ENCODE measurements around the gene P4HB.

The P4HB gene

DNA sequence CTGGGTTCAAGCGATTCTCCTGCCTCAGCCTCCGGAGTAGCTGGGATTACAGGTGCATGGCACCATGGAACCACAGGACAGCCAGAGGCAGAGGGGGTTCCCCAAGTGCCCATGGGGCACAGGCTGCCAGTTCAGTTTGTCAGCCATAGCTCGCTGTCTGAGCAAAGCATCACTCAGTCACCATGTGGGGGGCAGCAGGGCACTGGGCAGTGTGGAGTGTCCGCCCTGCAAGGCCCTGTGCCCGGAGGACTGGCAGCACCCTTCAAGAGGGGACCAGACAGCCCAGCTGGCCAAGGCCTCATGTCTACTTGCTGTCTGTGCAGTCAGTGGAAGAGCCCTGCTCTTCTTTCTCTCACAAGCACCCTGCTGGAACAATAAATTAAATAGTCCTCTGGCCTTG, 24.6 kb upstream of the P4HB start:
- TF ChIP-seq CTCF (conservative IDR thresholded peaks at IDR 0.05) (no peak), ZFX (IDR thresholded peaks at IDR 0.05) (no peak)
- H3K27ac ChIP-seq: no peak overlapping the region

- no peak for TF ChIP-seq CTCF (conservative IDR thresholded peaks at IDR 0.05)
- TF ChIP-seq ZFX (IDR thresholded peaks at IDR 0.05): no peak
- H3K27ac ChIP-seq: no peak overlapping the region
Observed at GRCh38 chr17:81884520-81884919, 24.2 kb upstream of the P4HB start.

DNA sequence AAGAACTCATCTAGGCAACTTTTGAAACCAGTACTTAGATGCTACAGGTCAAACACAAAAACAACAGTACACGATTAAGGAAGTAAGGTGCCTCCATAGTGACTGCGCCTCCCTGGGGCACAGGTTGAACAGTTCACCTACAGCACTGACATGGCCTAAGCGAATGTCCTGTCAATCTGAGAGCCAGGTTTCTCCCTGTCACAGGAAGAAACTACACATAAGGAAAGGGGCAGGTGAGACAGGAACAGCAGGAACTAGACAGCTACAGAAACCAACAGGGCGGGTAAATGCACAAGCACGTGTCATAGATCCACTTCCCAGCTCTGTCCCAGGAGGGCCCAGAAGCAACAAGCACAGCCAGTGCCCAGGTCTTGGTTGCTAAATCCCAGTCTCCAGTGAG, 18.8 kb upstream of the P4HB start:
- H3K27ac ChIP-seq: no peak overlapping the region
- TF ChIP-seq CTCF (conservative IDR thresholded peaks at IDR 0.05) (no peak), ZFX (IDR thresholded peaks at IDR 0.05) (no peak)

- no peak overlapping the region for H3K27ac ChIP-seq
- TF ChIP-seq ZFX (IDR thresholded peaks at IDR 0.05) (no peak), CTCF (conservative IDR thresholded peaks at IDR 0.05) (no peak)
Observed at GRCh38 chr17:81878294-81878693, 18.0 kb upstream of the P4HB start.

DNA sequence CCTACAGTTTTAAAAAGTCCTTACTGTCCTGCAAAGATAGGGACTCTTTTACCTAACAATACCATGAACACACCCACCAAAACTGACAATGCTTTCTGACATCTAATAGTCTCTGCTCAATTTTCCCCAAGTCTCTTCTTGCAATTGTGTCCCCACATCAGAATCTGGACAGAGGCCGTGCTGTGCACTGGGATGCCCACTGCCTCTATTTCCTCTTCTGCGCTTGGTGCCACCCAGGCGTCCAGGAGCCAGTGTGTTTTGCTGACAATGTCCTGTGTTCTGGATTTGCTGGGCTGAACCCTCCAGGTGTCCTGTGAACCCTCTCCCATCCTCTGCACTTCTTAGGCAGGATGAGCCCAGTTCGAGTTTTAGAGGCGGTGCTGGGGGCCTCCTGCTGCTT, 17.2 kb upstream of the P4HB start:
- TF ChIP-seq CTCF (conservative IDR thresholded peaks at IDR 0.05): no peak
- no peak for TF ChIP-seq ZFX (IDR thresholded peaks at IDR 0.05)
- no peak overlapping the region for H3K27ac ChIP-seq

DNA sequence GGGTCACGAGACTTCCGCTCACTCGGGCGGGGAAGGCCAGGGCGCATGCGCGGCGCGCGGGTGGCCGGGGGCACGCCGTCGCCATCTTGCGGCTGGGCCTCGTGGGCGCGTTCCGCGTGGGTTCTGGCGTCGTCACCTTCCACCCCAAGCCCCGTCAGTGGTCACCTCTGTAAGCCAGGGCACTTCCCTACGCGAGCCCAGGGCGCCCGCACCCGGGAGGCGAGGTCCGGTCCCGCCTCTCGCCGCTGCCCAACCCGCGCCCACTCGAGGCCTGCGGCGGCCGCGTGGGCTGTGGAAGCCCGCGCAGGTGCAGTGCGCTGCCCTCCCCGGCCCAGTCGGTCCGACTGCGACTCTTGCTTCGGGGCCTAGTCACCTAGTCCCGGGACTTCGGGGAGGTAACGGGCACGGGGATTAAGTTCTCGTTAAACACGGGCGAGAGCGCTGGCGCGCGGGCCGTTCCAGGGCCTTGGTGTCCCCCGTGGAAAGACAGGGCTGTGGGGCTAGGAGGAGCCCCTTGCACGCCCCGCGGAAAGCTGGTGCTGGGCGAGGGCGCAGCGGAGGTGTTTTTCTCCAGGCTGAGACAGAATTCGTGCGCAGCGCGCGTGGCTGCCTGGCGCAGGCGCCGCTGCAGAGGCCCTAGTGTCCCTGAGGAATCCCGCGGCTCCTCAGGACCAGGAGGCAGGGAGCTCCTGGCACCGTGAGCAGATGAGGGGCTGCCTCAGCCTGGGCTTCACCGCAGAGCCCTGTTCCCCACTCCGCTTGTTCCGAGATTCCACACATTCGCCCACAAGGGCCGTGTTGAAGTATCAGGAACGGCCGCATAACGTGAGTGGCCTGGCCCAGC, 11.3 kb upstream of the P4HB start:
- TF ChIP-seq ZFX (IDR thresholded peaks at IDR 0.05) (peak; percentile 96), CTCF (conservative IDR thresholded peaks at IDR 0.05) (no peak)
- H3K27ac ChIP-seq: peak overlapping the region; percentile 100

GRCh38 chr17:81870981-81871386, 10.6 kb upstream of the P4HB start, which contains the start of gene ARHGDIA:
Gene ARHGDIA, minus strand, starts transcription at chr17:81871337. Its CDS starts 1,407 bp downstream, at chr17:81869930.
- peak within 1 kb of the TSS; percentile 100 for H3K27ac ChIP-seq
- TF ChIP-seq CTCF (conservative IDR thresholded peaks at IDR 0.05) (no peak), ZFX (IDR thresholded peaks at IDR 0.05) (no peak)
